ENCODE data around the gene JKAMP.

DNA sequence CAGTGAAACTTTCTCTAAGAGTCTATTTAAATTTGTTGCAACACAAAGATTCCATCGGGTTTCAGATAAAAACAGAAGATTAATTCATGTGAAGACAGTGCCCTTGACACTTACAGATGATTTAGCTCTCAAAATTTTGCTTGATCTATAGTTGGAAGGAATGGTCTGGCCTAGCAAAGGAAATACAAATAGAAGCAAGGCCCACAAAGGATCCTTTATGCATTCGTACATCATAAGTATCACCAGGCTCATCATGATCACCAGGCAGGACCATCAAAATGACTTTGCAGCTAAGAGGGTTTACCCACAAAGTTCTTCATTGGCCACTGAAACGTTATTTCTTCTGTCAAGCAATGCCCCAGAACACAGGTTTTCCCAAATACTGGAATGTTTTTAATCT lies 24.8 kb downstream of the JKAMP start:
- TF ChIP-seq, protein P1, sequence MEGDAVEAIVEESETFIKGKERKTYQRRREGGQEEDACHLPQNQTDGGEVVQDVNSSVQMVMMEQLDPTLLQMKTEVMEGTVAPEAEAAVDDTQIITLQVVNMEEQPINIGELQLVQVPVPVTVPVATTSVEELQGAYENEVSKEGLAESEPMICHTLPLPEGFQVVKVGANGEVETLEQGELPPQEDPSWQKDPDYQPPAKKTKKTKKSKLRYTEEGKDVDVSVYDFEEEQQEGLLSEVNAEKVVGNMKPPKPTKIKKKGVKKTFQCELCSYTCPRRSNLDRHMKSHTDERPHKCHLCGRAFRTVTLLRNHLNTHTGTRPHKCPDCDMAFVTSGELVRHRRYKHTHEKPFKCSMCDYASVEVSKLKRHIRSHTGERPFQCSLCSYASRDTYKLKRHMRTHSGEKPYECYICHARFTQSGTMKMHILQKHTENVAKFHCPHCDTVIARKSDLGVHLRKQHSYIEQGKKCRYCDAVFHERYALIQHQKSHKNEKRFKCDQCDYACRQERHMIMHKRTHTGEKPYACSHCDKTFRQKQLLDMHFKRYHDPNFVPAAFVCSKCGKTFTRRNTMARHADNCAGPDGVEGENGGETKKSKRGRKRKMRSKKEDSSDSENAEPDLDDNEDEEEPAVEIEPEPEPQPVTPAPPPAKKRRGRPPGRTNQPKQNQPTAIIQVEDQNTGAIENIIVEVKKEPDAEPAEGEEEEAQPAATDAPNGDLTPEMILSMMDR (IDR thresholded peaks at IDR 0.05), result no peak
- no peak for TF ChIP-seq POLR2A (IDR thresholded peaks at IDR 0.05)
